K562 (cell line): Measurements from ENCODE around the gene NOA1.

Source experiments
- ARID2 ChIP-seq: fragments of 450-650 bp; IDR thresholded peaks from 2 replicates; pipeline ENCODE4 v1.6.1; 2017; ENCODE audit warnings: antibody characterized with exemption, mild to moderate bottlenecking
- CEBPB ChIP-seq: fragments of 450-650 bp; IDR thresholded peaks from 2 replicates; pipeline ENCODE4 v1.6.1; 2016; ENCODE audit warnings: missing genetic modification characterization, missing compliant biosample characterization
- CHAMP1 ChIP-seq: fragments of 450-650 bp; IDR thresholded peaks from 2 replicates; pipeline ENCODE4 v1.6.1; 2016; ENCODE audit warnings: mild to moderate bottlenecking
- EZH2 ChIP-seq: IDR thresholded peaks from 2 replicates; pipeline ENCODE4 v1.6.1; 2012; ENCODE audit warnings: low read depth, mild to moderate bottlenecking, inconsistent platforms, low read length, borderline replicate concordance
- JUND ChIP-seq, 2 experiments: IDR thresholded peaks; 2 replicates in 1 of 2; 3 replicates in 1 of 2; pipeline ENCODE4 v1.6.1; 2011; ENCODE audit warnings: borderline replicate concordance in 2 of 2, low read depth in 2 of 2, low read length in 2 of 2, improper control_type of control experiment in 1 of 2, missing biosample characterization in 1 of 2, missing genetic modification characterization in 1 of 2, missing genetic modification reagents in 1 of 2
- NELFE ChIP-seq: IDR thresholded peaks from 2 replicates; pipeline ENCODE4 v1.6.1; 2011; ENCODE audit warnings: mild to moderate bottlenecking; ENCODE audit not compliant: insufficient read depth, insufficient read length
- PCBP2 ChIP-seq: fragments of 200-400 bp; formaldehyde crosslinking; IDR thresholded peaks from 2 replicates; pipeline ENCODE4 v1.6.1; 2018; ENCODE audit warnings: low read length, low read depth, mild to moderate bottlenecking, moderate library complexity; ENCODE audit not compliant: poor library complexity, severe bottlenecking
- PHTF2 ChIP-seq: fragments of 250-450 bp; sonication (Bioruptor Pico); IDR thresholded peaks from 2 replicates; pipeline ENCODE4 v1.5.0; 2021; ENCODE audit warnings: mild to moderate bottlenecking
- POLR2AphosphoS5 ChIP-seq: IDR thresholded peaks from 2 replicates; pipeline ENCODE4 v1.6.1; 2011; ENCODE audit warnings: mild to moderate bottlenecking, low read depth, low read length, moderate library complexity; ENCODE audit not compliant: control insufficient read depth, insufficient read depth
- SETDB1 ChIP-seq: IDR thresholded peaks from one replicate; pipeline ENCODE4 v1.6.1; 2012; ENCODE audit warnings: low read length, control low read depth, inconsistent platforms
- ZNF239 ChIP-seq: fragments of 250-450 bp; sonication (Bioruptor Pico); IDR thresholded peaks from 2 replicates; pipeline ENCODE4 v1.4.0; 2020; ENCODE audit warnings: mild to moderate bottlenecking
- TF ChIP-seq, protein P1 (sequence below), 3 experiments: IDR thresholded peaks in 2 of 3; conservative IDR thresholded peaks in 1 of 3; 2 replicates each; pipeline ENCODE4 v1.5.1; 2011 to 2012; ENCODE audit warnings: low read length in 3 of 3, mild to moderate bottlenecking in 3 of 3, control low read depth in 2 of 3, improper control_type of control experiment in 1 of 3, inconsistent platforms in 1 of 3, low read depth in 1 of 3, mixed read lengths in 1 of 3, moderate library complexity in 1 of 3; ENCODE audit not compliant: insufficient read depth in 2 of 3
- TF ChIP-seq, protein P2 (sequence below): fragments of 450-650 bp; formaldehyde crosslinking; conservative IDR thresholded peaks from 2 replicates; pipeline ENCODE4 v1.4.0; 2022; ENCODE audit warnings: mild to moderate bottlenecking, missing genetic modification characterization
- TF ChIP-seq, protein P3 (sequence below): fragments of 250-450 bp; sonication (Bioruptor Pico); IDR thresholded peaks from 2 replicates; pipeline ENCODE4 v1.4.0; 2020

DNA sequence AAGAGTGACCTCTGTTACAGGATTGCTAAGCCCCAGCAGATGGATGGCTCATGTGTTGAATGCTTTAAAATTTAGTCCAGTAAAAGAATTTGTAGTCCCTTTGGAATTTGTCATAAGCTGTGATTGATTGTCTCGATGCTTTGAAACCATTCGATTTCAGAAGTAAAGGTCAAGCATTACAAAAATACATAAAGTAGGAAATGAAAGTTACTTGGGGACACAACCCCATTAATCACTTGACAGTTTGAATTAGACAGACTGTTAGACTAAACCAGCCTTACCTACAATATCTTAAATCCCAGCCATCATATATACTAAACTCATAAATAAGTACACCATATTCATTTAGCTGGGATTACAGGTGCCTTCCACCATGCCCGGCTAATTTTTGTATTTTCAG is 63.1 kb downstream of the NOA1 start:
- no peak for TF ChIP-seq SETDB1
- TF ChIP-seq NELFE, result no peak
- no peak for TF ChIP-seq ZNF239 (CRISPR knock-in tag)
- TF ChIP-seq POLR2AphosphoS5, result no peak
- no peak for TF ChIP-seq JUND (IDR thresholded peaks at IDR 0.05; ENCODE audit: borderline replicate concordance, low read depth, low read length)
- no peak for TF ChIP-seq JUND (tag; IDR thresholded peaks at IDR 0.05; ENCODE audit: borderline replicate concordance, low read depth, low read length)
- no peak for TF ChIP-seq PCBP2
- TF ChIP-seq, protein P1, sequence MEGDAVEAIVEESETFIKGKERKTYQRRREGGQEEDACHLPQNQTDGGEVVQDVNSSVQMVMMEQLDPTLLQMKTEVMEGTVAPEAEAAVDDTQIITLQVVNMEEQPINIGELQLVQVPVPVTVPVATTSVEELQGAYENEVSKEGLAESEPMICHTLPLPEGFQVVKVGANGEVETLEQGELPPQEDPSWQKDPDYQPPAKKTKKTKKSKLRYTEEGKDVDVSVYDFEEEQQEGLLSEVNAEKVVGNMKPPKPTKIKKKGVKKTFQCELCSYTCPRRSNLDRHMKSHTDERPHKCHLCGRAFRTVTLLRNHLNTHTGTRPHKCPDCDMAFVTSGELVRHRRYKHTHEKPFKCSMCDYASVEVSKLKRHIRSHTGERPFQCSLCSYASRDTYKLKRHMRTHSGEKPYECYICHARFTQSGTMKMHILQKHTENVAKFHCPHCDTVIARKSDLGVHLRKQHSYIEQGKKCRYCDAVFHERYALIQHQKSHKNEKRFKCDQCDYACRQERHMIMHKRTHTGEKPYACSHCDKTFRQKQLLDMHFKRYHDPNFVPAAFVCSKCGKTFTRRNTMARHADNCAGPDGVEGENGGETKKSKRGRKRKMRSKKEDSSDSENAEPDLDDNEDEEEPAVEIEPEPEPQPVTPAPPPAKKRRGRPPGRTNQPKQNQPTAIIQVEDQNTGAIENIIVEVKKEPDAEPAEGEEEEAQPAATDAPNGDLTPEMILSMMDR (IDR thresholded peaks at IDR 0.05 in 2 of 3, conservative IDR thresholded peaks at IDR 0.05 in 1 of 3; ENCODE audit: insufficient read depth in 2 of 3, low read depth in 1 of 3, low read length in 3 of 3), result no peak
- no peak for TF ChIP-seq ARID2
- no peak for TF ChIP-seq EZH2
- TF ChIP-seq CEBPB (tag), result no peak
- TF ChIP-seq, protein P2, sequence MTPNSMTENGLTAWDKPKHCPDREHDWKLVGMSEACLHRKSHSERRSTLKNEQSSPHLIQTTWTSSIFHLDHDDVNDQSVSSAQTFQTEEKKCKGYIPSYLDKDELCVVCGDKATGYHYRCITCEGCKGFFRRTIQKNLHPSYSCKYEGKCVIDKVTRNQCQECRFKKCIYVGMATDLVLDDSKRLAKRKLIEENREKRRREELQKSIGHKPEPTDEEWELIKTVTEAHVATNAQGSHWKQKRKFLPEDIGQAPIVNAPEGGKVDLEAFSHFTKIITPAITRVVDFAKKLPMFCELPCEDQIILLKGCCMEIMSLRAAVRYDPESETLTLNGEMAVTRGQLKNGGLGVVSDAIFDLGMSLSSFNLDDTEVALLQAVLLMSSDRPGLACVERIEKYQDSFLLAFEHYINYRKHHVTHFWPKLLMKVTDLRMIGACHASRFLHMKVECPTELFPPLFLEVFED, result no peak
- no peak for TF ChIP-seq PHTF2 (CRISPR knock-in tag)
- TF ChIP-seq, protein P3, sequence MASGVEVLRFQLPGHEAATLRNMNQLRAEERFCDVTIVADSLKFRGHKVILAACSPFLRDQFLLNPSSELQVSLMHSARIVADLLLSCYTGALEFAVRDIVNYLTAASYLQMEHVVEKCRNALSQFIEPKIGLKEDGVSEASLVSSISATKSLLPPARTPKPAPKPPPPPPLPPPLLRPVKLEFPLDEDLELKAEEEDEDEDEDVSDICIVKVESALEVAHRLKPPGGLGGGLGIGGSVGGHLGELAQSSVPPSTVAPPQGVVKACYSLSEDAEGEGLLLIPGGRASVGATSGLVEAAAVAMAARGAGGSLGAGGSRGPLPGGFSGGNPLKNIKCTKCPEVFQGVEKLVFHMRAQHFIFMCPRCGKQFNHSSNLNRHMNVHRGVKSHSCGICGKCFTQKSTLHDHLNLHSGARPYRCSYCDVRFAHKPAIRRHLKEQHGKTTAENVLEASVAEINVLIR (CRISPR knock-in tag), result no peak
- no peak for TF ChIP-seq CHAMP1
